ENCODE results near the gene CELSR1. TPM values are rescaled to one million over a fixed set of nuclear protein-coding genes. Genes with fewer than 3 reads are reported as not detected.
A peak's percentile ranks its signal among the peaks of the same experiment; 100 is the strongest.

CELSR1 gene
- total RNA-seq, 4 donors from 2014 or later = 18.4 to 56.0 (median 31.0) TPM

DNA sequence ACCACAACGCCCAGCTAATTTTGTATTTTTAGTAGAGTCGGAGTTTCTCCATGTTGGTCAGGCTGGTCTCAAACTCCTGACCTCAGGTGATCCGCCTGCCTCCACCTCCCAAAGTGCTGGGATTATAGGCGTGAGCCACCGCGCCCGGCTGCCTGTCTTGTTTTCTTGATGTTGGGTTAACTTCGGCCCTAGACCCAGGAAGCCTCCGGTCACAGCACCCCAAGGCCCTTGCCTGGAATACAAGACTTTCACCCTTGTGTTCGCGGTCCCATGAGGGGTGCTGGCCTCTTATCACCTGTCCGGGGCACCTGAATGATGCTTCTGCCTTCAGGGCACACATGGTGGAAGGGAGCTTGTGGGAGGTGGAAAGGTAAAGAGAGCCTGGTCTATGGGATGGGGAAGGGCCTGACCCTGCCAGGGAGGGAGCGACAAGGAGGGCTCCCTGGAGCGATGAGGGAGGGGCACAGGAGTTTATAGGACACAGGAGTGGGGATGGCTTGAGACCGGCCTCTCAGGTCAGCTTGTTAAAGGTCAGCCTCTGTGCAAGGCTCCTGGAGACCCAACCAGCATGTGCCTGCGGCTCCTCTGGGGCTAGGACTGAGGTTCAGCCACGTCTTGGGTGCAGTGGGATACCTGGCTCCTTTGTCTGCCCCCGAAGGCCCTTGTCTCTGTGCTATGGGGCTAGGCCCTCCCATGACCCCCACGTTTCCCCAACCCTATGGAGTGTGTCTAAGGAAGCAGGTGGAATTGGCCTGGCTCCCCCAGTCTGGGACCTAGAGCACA lies 48.1 kb upstream of the CELSR1 start:
- Histone ChIP-seq H3K4me3 (replicated peaks in 1 of 3) (no peak overlapping the region), H3K9me3 (no peaks in the 10 kb centered on the region), H3K27ac (no peak overlapping the region), H3K36me3 (no peaks in the 10 kb centered on the region), H3K27me3 (no peaks in the 10 kb centered on the region), H3K4me1 (peaks cover 73 to 84% of the 10 kb centered on the region in 2 donors)
- 92 to 94% methylated on average over 17 to 18 of the region's 19 CpGs for WGBS, 2 donors
- no peak for TF ChIP-seq POLR2A (IDR thresholded peaks at IDR 0.05)
- TF ChIP-seq, protein P1, sequence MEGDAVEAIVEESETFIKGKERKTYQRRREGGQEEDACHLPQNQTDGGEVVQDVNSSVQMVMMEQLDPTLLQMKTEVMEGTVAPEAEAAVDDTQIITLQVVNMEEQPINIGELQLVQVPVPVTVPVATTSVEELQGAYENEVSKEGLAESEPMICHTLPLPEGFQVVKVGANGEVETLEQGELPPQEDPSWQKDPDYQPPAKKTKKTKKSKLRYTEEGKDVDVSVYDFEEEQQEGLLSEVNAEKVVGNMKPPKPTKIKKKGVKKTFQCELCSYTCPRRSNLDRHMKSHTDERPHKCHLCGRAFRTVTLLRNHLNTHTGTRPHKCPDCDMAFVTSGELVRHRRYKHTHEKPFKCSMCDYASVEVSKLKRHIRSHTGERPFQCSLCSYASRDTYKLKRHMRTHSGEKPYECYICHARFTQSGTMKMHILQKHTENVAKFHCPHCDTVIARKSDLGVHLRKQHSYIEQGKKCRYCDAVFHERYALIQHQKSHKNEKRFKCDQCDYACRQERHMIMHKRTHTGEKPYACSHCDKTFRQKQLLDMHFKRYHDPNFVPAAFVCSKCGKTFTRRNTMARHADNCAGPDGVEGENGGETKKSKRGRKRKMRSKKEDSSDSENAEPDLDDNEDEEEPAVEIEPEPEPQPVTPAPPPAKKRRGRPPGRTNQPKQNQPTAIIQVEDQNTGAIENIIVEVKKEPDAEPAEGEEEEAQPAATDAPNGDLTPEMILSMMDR (IDR thresholded peaks at IDR 0.05) = no peak
- intact Hi-C loops (cut with DNase I) = no loop called here
- peak in 1 of 2 donors; percentile 2 for DNase-seq

DNA sequence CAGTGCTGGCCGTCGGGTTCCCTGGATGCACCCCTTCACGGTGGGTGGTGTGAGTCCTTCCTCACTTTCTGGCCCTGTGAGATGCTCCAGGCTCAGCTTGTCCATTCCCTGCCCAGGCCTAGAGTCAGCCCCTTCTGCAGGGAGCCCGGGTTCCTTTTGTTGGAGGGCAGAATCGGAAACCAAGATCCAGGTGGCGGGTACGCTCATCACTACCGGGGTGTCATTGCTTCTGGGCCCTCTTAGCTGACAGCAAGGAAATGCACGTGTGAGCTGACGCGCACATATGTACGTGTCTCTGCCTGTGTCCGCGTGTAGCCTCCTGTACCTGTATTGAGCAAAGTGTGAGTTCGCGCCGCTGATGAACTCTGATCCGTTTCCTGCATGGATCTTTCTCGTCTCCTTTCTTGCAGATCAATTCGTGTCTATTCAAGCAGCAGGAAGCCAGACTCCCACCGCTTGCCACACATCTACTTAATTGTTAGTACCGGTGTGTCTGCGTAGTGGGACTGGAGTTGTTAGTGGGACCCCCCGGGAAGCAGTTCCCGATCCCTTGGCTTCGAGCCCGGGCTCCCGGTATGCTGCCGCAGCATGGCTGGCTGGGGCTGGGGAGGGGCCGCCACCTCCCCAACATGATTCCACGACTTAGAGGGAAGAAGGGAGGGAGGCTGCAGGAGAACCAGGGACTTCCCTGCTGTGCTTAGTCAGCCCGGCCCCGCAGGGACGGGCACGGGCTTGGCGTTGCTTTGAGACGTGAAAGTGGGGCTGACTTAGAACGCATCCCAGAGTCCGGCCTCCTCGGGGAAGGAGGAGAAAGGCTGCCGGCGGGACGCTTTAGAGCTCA lies 46.9 kb upstream of the CELSR1 start:
- intact Hi-C loops (cut with DNase I) = no loop called here
- 56 to 60% methylated on average over 43 of the region's 43 CpGs for WGBS, 2 donors
- Histone ChIP-seq H3K4me1 (peaks cover 74 to 84% of the 10 kb centered on the region in 2 donors), H3K36me3 (no peaks in the 10 kb centered on the region), H3K27me3 (no peaks in the 10 kb centered on the region), H3K9me3 (no peaks in the 10 kb centered on the region), H3K4me3 (replicated peaks in 1 of 3) (no peak overlapping the region), H3K27ac (no peak overlapping the region)
- DNase-seq = peak in 1 of 2 donors; percentile 54
- no peak for TF ChIP-seq POLR2A (IDR thresholded peaks at IDR 0.05)
- TF ChIP-seq, protein P1 (IDR thresholded peaks at IDR 0.05) = no peak

DNA sequence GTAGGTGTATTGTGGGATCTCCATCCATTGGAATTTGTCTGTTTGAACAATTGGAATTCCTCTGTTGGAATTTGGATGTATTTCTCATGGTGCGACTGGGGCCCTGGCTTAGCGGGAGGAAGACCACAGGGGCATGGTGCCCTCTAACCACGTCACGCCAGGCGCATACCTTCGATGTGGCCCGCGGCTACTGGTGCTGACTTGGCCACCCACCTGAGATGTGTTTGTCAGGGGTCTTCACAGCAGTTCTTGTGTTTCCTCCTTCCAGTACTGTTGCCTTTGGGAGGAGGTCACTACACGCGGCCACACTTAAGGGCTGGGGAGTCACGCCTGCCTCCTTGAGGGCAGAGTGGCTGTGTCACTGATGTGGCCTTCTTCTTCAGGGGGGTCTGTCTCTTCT lies 46.2 kb upstream of the CELSR1 start:
- Histone ChIP-seq H3K9me3 (no peaks in the 10 kb centered on the region), H3K4me1 (peaks cover 73 to 84% of the 10 kb centered on the region in 2 donors), H3K36me3 (no peaks in the 10 kb centered on the region), H3K27ac (no peak overlapping the region), H3K4me3 (replicated peaks in 1 of 3) (no peak overlapping the region), H3K27me3 (no peaks in the 10 kb centered on the region)
- no peak for DNase-seq
- 93 to 97% methylated on average over 11 of the region's 11 CpGs for WGBS, 2 donors
- TF ChIP-seq POLR2A (IDR thresholded peaks at IDR 0.05) = no peak
- TF ChIP-seq, protein P1 (IDR thresholded peaks at IDR 0.05) = no peak
- intact Hi-C loops (cut with DNase I) = no loop called here

DNA sequence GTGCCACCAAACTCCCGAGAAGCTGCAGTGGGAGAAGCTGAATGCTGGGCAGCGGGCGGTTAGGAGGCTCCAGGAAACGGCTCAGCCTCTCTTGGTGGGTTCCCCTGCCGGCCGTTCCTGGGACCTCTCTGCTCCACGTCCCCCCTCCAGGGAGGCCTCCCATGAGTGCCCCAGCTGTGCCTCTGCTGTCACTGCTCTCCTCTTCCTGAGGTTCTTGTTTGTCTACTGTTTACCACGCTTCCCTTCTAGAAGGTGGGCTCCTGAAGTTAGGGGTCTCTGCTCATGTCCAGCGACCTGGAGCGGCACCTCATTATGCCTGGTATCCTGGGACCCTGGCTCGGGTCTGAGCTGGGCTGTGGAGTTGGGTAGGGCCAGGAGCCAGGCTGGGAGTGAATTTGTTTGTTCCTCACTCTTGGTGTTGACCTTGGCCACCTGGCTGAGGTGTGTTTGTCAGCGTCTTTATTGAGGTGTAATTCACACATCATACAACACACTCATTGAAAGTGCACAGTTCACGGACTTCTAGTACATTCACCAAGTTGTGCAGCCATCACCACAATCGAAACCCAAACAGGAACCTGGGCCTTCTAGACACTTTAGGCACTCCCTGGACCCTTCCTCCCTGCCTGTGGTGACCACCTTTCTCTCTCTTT lies 45.0 kb upstream of the CELSR1 start:
- intact Hi-C loops (cut with DNase I) = no loop called here
- H3K36me3 ChIP-seq = no peaks in the 10 kb centered on the region
- H3K27ac ChIP-seq = peak overlapping the region in 2 of 3 donors; percentile 29 to 58
- H3K9me3 ChIP-seq = no peaks in the 10 kb centered on the region
- WGBS, 2 donors = 72 to 84% methylated on average over 11 to 14 of the region's 14 CpGs
- H3K4me1 ChIP-seq = peaks cover 70 to 83% of the 10 kb centered on the region in 2 donors
- no peak for TF ChIP-seq POLR2A (IDR thresholded peaks at IDR 0.05)
- TF ChIP-seq, protein P1 (IDR thresholded peaks at IDR 0.05) = no peak
- no peaks in the 10 kb centered on the region for H3K27me3 ChIP-seq
- no peak for DNase-seq
- H3K4me3 ChIP-seq (replicated peaks in 1 of 3) = no peak overlapping the region

Measured in thyroid gland (tissue), 4 donors.